Activated CD8-positive, alpha-beta memory T cell treated with anti-CD3 and anti-CD28 coated beads, Interleukin-2, amount 50 U/mL, for 1 hour (primary cell): ENCODE results near the gene IQGAP2.

Experiments used
- DNase-seq: peaks from one replicate; pipeline ENCODE4 v3.0.0-alpha.2; 2020; ENCODE audit errors: extremely low read depth

IQGAP2 gene

GRCh38 chr5:76690037-76690679 lies 287.1 kb downstream of the IQGAP2 start:
- DNase-seq, result no peak

DNA sequence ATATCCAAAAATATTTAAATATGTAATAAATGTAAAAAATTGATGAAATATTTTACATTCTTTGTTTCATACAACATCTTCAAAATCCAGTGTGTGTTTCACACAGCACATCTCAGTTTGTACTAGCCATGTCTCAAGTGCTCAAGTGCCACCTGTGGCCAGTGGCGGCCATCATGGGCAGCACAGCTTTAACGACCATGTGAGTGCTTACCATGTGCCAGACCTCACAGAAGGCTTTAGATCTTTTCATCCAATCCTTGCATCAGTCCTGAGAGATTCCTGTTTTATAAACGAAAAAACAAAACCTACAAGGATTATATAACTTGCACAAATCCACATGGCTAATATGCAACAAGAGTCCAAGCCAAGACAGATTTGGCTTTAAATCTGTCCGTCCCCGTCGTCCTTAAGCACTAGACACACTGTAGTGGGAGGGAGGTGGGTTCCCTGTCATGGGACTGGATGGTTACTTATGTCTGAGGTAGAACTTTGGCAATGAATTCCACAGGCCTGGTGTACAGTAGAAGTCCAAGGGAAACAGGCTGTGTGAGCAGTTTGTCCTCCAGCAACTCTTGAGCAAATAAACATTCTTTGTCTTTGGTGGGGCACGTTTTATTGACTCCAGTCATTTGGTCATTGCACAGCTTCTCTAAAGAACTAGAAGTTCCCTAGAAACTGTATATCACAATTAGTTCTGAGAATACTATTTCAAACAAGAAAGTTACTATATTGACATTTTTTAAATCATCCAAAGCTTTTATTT lies 287.8 kb downstream of the IQGAP2 start:
- DNase-seq, result no peak

GRCh38 chr5:76691467-76692273 lies 288.6 kb downstream of the IQGAP2 start:
- no peak for DNase-seq

DNA sequence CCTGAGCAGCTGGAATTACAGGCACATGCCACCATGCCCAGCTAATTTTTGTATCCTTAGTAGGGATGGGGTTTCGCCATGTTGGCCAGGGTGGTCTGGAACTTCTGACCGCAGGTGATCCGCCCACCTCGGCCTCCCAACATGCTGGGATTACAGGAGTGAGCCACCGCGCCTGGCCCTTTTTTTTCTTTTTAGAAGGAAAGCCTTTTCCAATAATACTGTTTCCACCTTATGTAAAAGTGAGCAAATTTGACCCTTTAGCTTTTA lies 289.1 kb downstream of the IQGAP2 start:
- DNase-seq, result no peak

- no peak for DNase-seq
Observed at GRCh38 chr5:76692651-76693050, 289.6 kb downstream of the IQGAP2 start.

GRCh38 chr5:76693141-76693540 lies 290.1 kb downstream of the IQGAP2 start:
- no peak for DNase-seq

DNA sequence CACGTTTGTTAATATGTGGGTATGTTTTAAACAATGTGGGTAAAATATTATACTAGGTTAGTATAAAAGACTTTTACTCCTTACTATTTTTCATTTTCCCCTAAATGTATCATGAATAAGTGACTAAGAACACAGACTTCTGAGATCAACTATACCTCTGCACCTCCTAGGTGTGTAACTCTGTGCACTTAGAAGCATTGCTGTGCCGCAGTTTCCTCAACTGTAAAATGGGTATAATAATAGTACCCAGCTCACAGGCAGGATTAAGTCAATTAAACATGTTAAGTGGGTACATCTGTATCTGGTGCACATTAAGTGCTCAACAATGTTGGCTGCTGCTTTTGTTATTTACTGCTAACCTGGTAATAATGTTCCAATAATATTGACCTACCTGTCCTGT lies 291.2 kb downstream of the IQGAP2 start:
- DNase-seq, result no peak

- no peak for DNase-seq
Observed at GRCh38 chr5:76695346-76695745, 292.3 kb downstream of the IQGAP2 start.

DNA sequence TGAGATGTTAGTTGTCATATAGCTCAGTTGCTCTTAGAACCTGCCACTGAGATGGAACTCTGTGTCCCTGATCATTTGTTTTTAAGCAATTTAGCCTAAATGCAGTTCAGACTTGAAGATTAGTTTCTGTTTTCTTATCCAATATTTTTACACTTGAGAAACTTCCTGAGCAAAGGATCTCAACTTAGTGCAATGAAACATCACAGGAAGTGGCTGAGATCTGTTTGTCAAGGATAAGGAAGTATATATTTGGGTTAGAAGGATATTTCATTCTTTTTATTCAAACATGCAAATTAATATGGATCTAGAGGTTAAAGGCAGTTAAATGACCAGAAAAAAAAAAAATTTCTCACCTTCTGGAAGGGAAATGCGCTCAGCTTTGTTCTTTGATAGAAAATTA lies 293.2 kb downstream of the IQGAP2 start:
- no peak for DNase-seq

DNA sequence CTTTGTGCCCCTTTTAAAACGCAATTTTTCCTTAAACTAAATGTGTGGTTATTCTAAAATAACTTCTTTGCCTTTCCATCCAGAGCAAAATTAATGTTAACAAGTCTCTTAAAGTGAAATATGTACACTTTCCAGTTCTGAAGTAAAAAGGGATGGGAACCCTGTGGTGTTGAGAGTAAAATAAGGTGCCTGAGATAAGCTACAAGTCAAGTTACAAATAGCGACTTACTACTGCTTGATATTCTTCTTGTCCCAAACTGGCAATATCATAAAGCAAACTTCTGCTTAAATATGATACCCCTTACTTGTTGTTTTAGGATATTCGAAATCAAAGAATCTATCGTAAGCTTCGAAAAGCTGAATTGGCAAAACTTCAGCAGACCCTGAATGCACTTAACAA lies 294.6 kb downstream of the IQGAP2 start:
- DNase-seq, result no peak

DNA sequence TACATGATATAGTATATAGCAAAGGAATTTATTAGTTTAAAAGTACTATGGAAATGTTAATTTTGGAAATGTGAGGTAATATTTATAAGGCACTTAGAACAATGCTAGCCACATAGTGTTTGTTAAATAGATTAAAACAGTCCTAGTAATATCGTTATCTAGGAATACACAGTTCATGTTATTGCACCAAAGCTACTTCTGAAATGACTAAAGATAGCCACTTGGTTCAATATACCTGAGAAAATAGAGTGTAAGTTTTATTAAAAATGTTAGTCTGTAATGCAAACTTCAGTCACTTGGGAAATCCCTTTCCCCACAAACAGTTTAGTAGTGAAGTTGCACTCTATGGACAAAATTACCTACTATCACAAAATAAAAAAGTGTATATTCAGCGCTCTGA lies 297.5 kb downstream of the IQGAP2 start:
- no peak for DNase-seq

- no peak for DNase-seq
Observed at GRCh38 chr5:76701298-76701697, 298.2 kb downstream of the IQGAP2 start.

DNA sequence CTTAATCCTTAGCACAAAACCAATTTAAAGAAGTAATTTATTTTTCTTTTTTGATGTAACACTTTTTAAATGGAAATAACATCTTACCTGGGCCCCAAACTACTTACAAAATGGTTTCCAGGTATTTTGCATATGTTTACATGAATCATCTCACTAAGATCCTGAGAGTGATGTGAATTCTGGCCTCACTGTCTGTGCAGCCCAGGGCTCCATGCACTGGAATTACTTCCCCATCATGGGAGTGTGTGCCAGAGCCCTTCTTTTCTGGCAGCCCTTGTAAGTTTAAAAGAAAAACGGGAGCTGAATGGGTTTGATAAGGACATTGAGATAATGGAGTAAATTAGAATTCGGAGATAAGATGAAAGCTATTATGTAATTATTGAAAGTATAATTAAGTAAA lies 300.6 kb downstream of the IQGAP2 start:
- no peak for DNase-seq

- no peak for DNase-seq
Observed at GRCh38 chr5:76704131-76704663, 301.1 kb downstream of the IQGAP2 start.

- DNase-seq, result no peak
Observed at GRCh38 chr5:76705574-76705973, 302.5 kb downstream of the IQGAP2 start.

DNA sequence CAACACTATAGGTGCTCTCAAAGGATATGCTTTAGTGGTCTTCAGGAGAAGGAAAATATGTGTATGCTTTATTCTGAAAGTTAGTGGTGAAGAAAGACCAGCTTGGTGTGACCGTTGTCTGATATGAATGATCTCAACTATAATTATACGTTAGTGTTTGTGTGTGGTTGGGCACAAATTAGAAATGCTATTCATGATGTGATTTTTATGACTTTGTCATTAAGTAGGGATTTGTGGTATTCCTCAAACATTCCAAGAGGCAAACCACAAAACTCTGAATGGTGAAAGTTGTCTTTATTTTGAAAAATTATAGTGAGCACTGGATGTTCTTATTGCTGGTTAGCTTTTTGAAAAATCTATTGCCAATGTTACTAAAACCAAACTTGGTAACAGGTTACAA lies 306.7 kb downstream of the IQGAP2 start:
- DNase-seq, result no peak

DNA sequence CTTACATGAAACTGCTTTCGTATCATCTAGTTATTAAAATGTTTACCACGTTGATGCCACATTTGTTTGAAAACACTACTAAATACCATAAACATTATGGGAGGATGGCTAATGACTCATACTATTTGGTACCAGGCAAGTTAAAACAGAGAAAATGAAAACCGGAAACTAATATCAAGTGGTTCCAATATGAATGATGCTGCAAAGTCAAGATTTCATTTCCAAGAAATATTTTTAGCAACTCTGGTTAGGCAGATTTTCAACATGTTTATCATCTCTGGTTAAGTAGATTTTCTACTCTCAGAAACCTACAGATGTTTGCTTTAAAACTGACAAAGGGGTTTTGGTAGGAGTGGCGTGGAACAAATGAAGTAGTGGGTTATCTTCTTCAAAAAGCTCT lies 307.9 kb downstream of the IQGAP2 start:
- DNase-seq, result no peak

DNA sequence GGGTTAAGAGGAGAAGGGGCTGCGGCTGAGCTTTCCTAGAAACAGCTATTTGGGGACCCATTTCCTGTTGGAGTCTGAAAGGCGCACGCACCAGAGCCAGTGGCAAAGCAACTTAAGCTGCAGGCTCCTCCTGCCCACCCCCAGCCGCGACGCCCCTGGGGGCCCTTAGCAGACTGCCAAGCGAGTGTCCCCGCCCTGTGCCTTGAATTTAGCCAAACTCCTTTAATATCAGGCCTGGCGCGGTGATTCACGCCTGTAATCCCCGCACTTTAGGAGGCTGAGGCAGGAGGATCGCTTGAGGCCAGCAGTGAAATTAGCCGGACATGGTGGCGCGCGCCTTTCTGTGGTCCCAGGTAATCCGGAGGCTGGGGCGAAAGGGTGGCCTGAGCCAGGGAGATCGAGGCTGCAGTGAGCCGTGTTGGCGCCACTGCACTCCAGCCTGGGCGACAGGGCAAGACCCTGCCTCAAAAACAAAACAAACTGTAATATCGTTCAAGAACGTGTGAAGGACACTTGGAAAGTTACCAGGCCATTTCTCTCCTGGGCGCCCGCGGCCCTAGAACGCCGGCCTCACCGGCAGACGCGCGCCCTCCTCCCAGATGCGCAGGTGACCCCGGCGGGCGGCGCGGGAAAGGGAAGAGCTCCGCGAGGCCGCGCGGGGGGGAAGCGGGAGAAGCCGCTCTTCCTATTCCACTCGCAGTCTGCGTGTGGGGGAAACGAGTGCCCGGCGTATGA lies 311.8 kb downstream of the IQGAP2 start:
- no peak for DNase-seq

DNA sequence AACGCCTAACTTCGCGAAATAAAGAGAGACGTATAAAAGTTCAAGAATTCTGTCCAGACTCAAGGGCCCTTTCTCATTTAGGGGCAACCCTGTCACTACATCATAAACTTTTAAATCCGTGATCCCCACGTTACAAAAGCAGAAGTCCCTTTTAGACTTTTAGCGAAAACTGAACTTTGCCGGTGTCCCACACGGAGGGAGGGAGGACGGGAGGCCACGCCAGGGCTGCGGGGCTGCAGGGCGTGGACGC lies 312.3 kb downstream of the IQGAP2 start:
- no peak for DNase-seq

GRCh38 chr5:76715736-76716455 lies 312.8 kb downstream of the IQGAP2 start, which contains the start of gene F2R:
Gene F2R (plus strand): TSS chr5:76716126. CDS start chr5:76716308, 182 bp downstream.
- no peak for DNase-seq

- DNase-seq, result no peak
Observed at GRCh38 chr5:76716456-76717157, 313.5 kb downstream of the IQGAP2 start.
